ENCODE measurements around the gene CCDC188. TPM values are rescaled to one million over a fixed set of nuclear protein-coding genes. Genes with fewer than 3 reads are reported as not detected.

Gene CCDC188
- total and polyA plus RNA-seq, 4 donors = 0.69 to 5.2 (median 2.0) TPM

DNA sequence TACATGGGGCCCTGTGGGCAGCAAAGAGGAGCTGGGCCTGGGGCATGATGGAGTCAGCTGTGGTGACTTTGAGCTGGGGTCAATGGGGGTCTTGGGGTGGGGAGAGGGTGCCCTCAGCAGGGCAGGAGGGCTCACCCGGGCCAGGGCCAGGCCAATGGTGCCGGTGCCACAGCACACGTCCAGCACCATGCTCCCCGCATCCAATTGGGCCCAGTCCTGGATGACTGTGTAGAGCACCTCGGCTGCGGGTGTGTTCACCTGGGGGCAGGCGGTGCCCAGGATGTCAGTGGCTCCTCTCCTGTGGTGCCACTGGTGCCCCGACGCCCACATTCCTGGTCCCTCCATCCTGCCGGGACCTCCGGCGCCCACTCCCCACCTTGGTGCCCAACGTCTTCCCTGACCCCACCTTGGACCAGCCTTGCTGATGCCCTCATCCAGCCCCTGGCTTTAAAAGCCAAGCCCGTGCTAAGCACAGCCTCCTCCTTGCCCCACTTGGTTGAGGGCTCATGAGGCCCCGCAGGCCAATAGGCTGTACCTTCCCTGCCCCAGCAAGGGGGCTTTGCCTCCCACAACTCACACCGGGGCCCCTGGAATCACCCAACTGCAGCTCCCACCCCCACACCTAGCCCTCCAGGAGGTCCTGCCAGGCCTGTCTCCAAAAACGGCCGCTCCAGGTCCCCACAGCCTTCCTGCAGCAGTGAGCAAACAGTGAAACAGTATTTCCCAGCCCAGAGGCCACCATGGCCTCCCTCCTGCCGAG is 37.1 kb downstream of the CCDC188 start:
- no peaks in the 10 kb centered on the region for H3K27me3 ChIP-seq (ENCODE audit: control insufficient read depth, insufficient read depth, low read length)
- H3K4me1 ChIP-seq (ENCODE audit: control insufficient read depth, insufficient read depth, low read length) = peaks cover 50% of the 10 kb centered on the region
- no peaks in the 10 kb centered on the region for H3K9me3 ChIP-seq (ENCODE audit: control insufficient read depth, insufficient read depth, low read length)
- H3K36me3 ChIP-seq (ENCODE audit: control insufficient read depth, insufficient read depth, low read length) = peaks cover 78% of the 10 kb centered on the region
- H3K27ac ChIP-seq (ENCODE audit: low read depth, low read length) = no peak overlapping the region
- DNase-seq (ENCODE audit: low read depth in 4 of 6, low spot score in 6 of 6) = no peak
- H3K4me3 ChIP-seq (ENCODE audit: low read depth, low read length) = no peak overlapping the region
- WGBS (ENCODE audit: insufficient coverage) = 88% methylated on average over 19 of the region's 19 CpGs

GRCh38 chr22:20112623-20113511 is 38.0 kb downstream of the CCDC188 start:
- WGBS (ENCODE audit: insufficient coverage) = 83% methylated on average over 24 of the region's 26 CpGs
- no peak for DNase-seq (ENCODE audit: low read depth in 4 of 6, low spot score in 6 of 6)
- peak overlapping the region; percentile 47 for H3K27ac ChIP-seq (ENCODE audit: low read depth, low read length)
- no peaks in the 10 kb centered on the region for H3K9me3 ChIP-seq (ENCODE audit: control insufficient read depth, insufficient read depth, low read length)
- H3K27me3 ChIP-seq (ENCODE audit: control insufficient read depth, insufficient read depth, low read length) = no peaks in the 10 kb centered on the region
- peaks cover 87% of the 10 kb centered on the region for H3K36me3 ChIP-seq (ENCODE audit: control insufficient read depth, insufficient read depth, low read length)
- no peak overlapping the region for H3K4me3 ChIP-seq (ENCODE audit: low read depth, low read length)
- H3K4me1 ChIP-seq (ENCODE audit: control insufficient read depth, insufficient read depth, low read length) = peaks cover 43% of the 10 kb centered on the region

- Histone ChIP-seq H3K36me3 (ENCODE audit: control insufficient read depth, insufficient read depth, low read length) (peaks cover 96% of the 10 kb centered on the region), H3K4me3 (ENCODE audit: low read depth, low read length) (no peak overlapping the region), H3K27ac (ENCODE audit: low read depth, low read length) (peak overlapping the region; percentile 47), H3K27me3 (ENCODE audit: control insufficient read depth, insufficient read depth, low read length) (no peaks in the 10 kb centered on the region), H3K4me1 (ENCODE audit: control insufficient read depth, insufficient read depth, low read length) (peaks cover 42% of the 10 kb centered on the region), H3K9me3 (ENCODE audit: control insufficient read depth, insufficient read depth, low read length) (no peaks in the 10 kb centered on the region)
- 63% methylated on average over 3 of the region's 7 CpGs for WGBS (ENCODE audit: insufficient coverage)
- peak in 1 of 6 donors; percentile 41 for DNase-seq (ENCODE audit: low read depth in 4 of 6, low spot score in 6 of 6)
Observed at GRCh38 chr22:20111689-20112622, 38.9 kb downstream of the CCDC188 start.

DNA sequence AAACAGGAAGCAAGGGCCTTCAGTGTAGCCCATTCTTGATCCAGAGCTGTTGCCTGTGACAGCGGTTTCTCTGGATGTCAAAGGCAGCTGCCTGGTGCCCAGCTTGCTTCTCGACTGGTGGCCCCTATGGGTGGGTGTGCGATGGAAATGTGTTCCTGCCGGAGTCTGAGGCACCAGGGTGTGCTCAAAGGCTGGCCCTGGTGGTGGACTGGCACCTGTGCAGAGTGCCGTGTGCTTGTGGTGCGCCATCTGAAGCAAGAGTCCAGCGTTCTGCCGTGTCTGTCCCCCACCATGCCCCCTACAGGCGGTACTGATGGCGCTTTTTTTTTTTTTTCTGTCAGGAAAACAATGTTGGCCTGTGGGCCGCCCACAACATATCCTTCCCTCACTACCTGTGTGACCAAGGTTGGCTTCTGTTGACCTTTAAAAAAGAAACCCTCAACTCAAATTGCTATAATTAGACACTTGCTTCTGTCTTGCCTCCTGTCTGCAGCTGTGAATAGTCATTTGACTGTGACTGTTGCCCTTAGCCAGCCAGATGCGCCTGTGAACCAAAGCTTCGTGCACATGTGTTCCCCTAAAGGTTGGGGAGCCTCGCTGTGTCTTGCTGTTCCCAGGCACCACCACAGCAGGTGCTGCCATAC is 39.7 kb downstream of the CCDC188 start:
- Histone ChIP-seq H3K4me3 (ENCODE audit: low read depth, low read length) (no peak overlapping the region), H3K9me3 (ENCODE audit: control insufficient read depth, insufficient read depth, low read length) (no peaks in the 10 kb centered on the region), H3K27ac (ENCODE audit: low read depth, low read length) (peak overlapping the region; percentile 7), H3K4me1 (ENCODE audit: control insufficient read depth, insufficient read depth, low read length) (peaks cover 37% of the 10 kb centered on the region), H3K27me3 (ENCODE audit: control insufficient read depth, insufficient read depth, low read length) (no peaks in the 10 kb centered on the region), H3K36me3 (ENCODE audit: control insufficient read depth, insufficient read depth, low read length) (peaks cover 100% of the 10 kb centered on the region)
- 49% methylated on average over 13 of the region's 14 CpGs for WGBS (ENCODE audit: insufficient coverage)
- DNase-seq (ENCODE audit: low read depth in 4 of 6, low spot score in 6 of 6) = no peak

DNA sequence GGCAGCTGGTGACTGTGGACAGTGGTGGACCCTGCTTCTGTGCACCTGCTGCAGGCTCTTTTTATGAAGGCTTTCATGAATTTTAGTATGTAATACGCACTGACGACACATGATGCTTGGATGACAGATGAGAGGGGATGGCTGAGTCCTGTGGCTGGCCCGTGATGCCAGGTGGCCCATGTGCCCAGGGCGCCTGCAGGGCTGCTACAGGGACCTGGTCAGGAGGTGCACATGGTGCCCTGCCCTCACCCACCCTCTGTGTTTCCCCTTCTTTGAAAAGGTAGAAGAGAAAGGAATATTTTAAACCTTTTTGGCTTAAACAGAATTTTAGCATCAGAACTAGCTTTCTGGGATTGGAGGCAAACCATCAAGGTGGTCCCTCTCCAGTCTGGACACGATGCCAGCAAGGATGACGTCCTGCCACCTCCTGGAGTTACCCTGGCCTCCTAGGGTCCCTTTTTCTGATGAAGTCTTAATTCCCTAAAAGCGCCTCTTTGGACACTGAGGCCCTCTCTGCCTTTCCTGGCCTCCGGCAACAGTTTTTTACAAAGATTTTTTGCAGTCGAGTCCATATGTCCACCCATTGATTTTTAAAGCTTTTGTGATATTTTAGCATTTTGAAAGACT is 40.4 kb downstream of the CCDC188 start:
- Histone ChIP-seq H3K27me3 (ENCODE audit: control insufficient read depth, insufficient read depth, low read length) (no peaks in the 10 kb centered on the region), H3K4me1 (ENCODE audit: control insufficient read depth, insufficient read depth, low read length) (peaks cover 30% of the 10 kb centered on the region), H3K27ac (ENCODE audit: low read depth, low read length) (no peak overlapping the region), H3K36me3 (ENCODE audit: control insufficient read depth, insufficient read depth, low read length) (peaks cover 100% of the 10 kb centered on the region), H3K9me3 (ENCODE audit: control insufficient read depth, insufficient read depth, low read length) (no peaks in the 10 kb centered on the region), H3K4me3 (ENCODE audit: low read depth, low read length) (no peak overlapping the region)
- WGBS (ENCODE audit: insufficient coverage) = 91% methylated on average over 7 of the region's 9 CpGs
- no peak for DNase-seq (ENCODE audit: low read depth in 4 of 6, low spot score in 6 of 6)

GRCh38 chr22:20109411-20110358 is 41.2 kb downstream of the CCDC188 start:
- no peak overlapping the region for H3K4me3 ChIP-seq (ENCODE audit: low read depth, low read length)
- DNase-seq (ENCODE audit: low read depth in 4 of 6, low spot score in 6 of 6) = no peak
- H3K4me1 ChIP-seq (ENCODE audit: control insufficient read depth, insufficient read depth, low read length) = peaks cover 24% of the 10 kb centered on the region
- peaks cover 100% of the 10 kb centered on the region for H3K36me3 ChIP-seq (ENCODE audit: control insufficient read depth, insufficient read depth, low read length)
- 84% methylated on average over 22 of the region's 23 CpGs for WGBS (ENCODE audit: insufficient coverage)
- H3K9me3 ChIP-seq (ENCODE audit: control insufficient read depth, insufficient read depth, low read length) = no peaks in the 10 kb centered on the region
- no peaks in the 10 kb centered on the region for H3K27me3 ChIP-seq (ENCODE audit: control insufficient read depth, insufficient read depth, low read length)
- no peak overlapping the region for H3K27ac ChIP-seq (ENCODE audit: low read depth, low read length)

DNA sequence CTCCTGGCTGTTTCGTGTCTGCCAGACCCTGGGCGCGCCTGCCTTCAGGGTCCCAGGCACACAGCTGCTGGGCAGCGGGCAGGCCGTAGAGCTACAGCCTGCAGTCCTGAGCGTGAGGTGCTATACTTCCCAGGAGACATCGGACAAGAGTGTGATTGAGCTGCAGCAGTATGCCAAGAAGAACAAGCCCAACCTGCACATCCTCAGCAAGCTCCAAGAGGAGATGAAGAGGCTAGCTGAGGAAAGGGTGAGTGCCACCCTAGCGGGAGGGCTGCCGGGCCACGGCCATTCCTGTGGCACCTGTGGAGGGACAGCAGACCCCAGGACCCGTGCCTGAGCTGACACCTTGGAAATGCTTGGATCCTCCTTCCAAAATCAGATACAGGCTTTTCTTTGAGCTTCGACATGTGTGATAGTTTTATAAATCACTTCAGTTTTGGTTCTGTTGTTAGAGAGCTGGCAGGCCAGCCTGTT is 42.1 kb downstream of the CCDC188 start:
- Histone ChIP-seq H3K4me1 (ENCODE audit: control insufficient read depth, insufficient read depth, low read length) (peaks cover 23% of the 10 kb centered on the region), H3K27ac (ENCODE audit: low read depth, low read length) (no peak overlapping the region), H3K27me3 (ENCODE audit: control insufficient read depth, insufficient read depth, low read length) (no peaks in the 10 kb centered on the region), H3K36me3 (ENCODE audit: control insufficient read depth, insufficient read depth, low read length) (peaks cover 99% of the 10 kb centered on the region), H3K9me3 (ENCODE audit: control insufficient read depth, insufficient read depth, low read length) (no peaks in the 10 kb centered on the region), H3K4me3 (ENCODE audit: low read depth, low read length) (no peak overlapping the region)
- no peak for DNase-seq (ENCODE audit: low read depth in 4 of 6, low spot score in 6 of 6)
- 83% methylated on average over 10 of the region's 12 CpGs for WGBS (ENCODE audit: insufficient coverage)

Measured in spinal cord (tissue), 10 donors.